ENCODE data around the gene SPACA7. TPM values are rescaled to one million over a fixed set of nuclear protein-coding genes. Genes with fewer than 3 reads are reported as not detected.

SPACA7 gene, protein sequence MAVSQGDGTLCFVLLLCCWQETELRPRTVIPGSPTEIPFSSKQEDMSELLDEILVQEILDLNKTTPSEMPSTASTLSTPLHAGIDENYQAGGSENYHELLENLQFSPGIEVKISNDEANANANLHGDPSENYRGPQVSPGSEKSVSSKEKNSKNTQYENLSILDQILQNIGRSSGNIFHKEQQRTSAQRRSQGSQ
- total RNA-seq: not detected in 2 replicates

GRCh38 chr13:112376050-112376681 is at the start of gene SPACA7:
Gene SPACA7, plus strand, starts transcription at chr13:112376355. Its CDS starts 31 bp downstream, at chr13:112376386.

Other genes with a start within 250 kb of the SPACA7 start
- gene TUBGCP3, start 211.8 kb downstream of the SPACA7 start, total RNA-seq: 14.8 and 18.2 TPM in 2 replicates